Thyroid gland (tissue), 4 donors: ENCODE data around the gene VAMP4. TPM values are rescaled to one million over a fixed set of nuclear protein-coding genes. Genes with fewer than 3 reads are reported as not detected.
A peak's percentile ranks its signal among the peaks of the same experiment; 100 is the strongest.

Experiments used
- DNase-seq, 2 donors: peaks; one replicate each; pipeline ENCODE4 v3.0.0-alpha.2; 2019
- H3K27ac ChIP-seq, 3 donors: fragments of 200-600 bp; sonication (generic); 1 replicate in 2 of 3; 2 replicates in 1 of 3; pipeline ENCODE4 v1.5.1; 2016 to 2019; ENCODE audit warnings: mild to moderate bottlenecking in 1 of 3, moderate library complexity in 1 of 3
- H3K27me3 ChIP-seq: fragments of 200-600 bp; sonication (generic); one replicate; pipeline ENCODE4 v1.5.1; 2019
- H3K36me3 ChIP-seq, 2 donors: fragments of 200-600 bp; sonication (generic); one replicate each; pipeline ENCODE4 v1.5.1; 2016 to 2019
- H3K4me1 ChIP-seq, 2 donors: fragments of 200-600 bp; sonication (generic); one replicate each; pipeline ENCODE4 v1.5.1; 2017 to 2019
- H3K4me3 ChIP-seq, 3 donors: fragments of 200-600 bp; sonication (generic); replicated peaks in 1 of 3; 1 replicate in 2 of 3; 2 replicates in 1 of 3; pipeline ENCODE4 v1.5.1; 2016; ENCODE audit warnings: mild to moderate bottlenecking in 1 of 3
- H3K9me3 ChIP-seq: fragments of 200-600 bp; sonication (generic); one replicate; pipeline ENCODE4 v1.5.1; 2017
- CTCF ChIP-seq, 6 experiments: fragments of 200-600 bp in 3 of 6; fragments of 450-650 bp in 3 of 6; sonication (generic) in 3 of 6; IDR thresholded peaks; one replicate each; pipeline ENCODE4 v1.5.1; 2016 to 2019; ENCODE audit warnings: antibody characterized with exemption in 6 of 6, mild to moderate bottlenecking in 2 of 6, inconsistent platforms in 1 of 6, moderate library complexity in 1 of 6
- POLR2A ChIP-seq, 2 donors: fragments of 450-650 bp; IDR thresholded peaks; one replicate each; pipeline ENCODE4 v1.6.1; 2017; ENCODE audit warnings: antibody characterized with exemption in 2 of 2, mild to moderate bottlenecking in 2 of 2, moderate library complexity in 1 of 2
- whole genome bisulfite sequencing, 2 donors: methylation state at CpG; one replicate each; pipeline ENCODE4 v1.1.5; 2017; 5-methylcytosine and 5-hydroxymethylcytosine counted together
- intact Hi-C: fragments of 100-400 bp; cut with DNase I; formaldehyde crosslinking; loops from one replicate; pipeline ENCODE4 v1.15.1; 2023
- total RNA-seq, 4 donors: library from RNA; depleted of rRNA; stranded (reverse); fragments of >200 nt; gene quantifications; one replicate each; pipeline ENCODE4 v1.2.3, GENCODE V29; 2016

VAMP4 gene
- total RNA-seq, 4 donors from 2014 or later: 16.3 to 23.2 (median 17.8) TPM

GRCh38 chr1:171666114-171666769, 75.6 kb downstream of the VAMP4 start:
- H3K27ac ChIP-seq: no peak overlapping the region
- no peaks in the 10 kb centered on the region for H3K36me3 ChIP-seq
- H3K27me3 ChIP-seq: no peaks in the 10 kb centered on the region
- no peak for DNase-seq
- H3K4me3 ChIP-seq: no peak overlapping the region
- WGBS, 2 donors: 90 to 95% methylated on average over 4 of the region's 4 CpGs
- no peaks in the 10 kb centered on the region for H3K4me1 ChIP-seq
- TF ChIP-seq POLR2A (IDR thresholded peaks at IDR 0.05) (no peak), CTCF (IDR thresholded peaks at IDR 0.05) (no peak)
- H3K9me3 ChIP-seq: no peaks in the 10 kb centered on the region
- intact Hi-C loops: no loop called here

DNA sequence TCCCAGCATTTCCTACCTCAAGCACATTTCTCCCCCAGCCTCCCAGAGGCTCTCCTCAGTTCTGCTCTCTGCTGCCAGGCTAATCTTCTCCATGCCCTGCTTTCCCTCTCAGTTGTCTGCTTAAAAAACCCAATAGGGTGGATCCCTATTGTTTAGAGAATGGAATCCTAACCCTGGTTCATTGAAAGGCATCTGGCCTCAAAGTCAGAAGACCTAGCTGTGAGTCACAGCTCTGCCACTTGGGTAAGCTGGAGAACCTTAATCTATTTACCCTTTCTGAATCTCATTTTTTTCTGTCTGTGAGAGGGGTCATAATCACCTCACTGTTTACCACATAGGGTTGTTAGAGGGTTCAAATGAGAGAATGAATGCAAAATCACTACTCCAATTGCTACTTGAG, 76.9 kb downstream of the VAMP4 start:
- Histone ChIP-seq H3K4me3 (no peak overlapping the region), H3K27me3 (no peaks in the 10 kb centered on the region), H3K4me1 (no peaks in the 10 kb centered on the region), H3K9me3 (no peaks in the 10 kb centered on the region), H3K36me3 (no peaks in the 10 kb centered on the region), H3K27ac (no peak overlapping the region)
- intact Hi-C loops: no loop called here
- TF ChIP-seq CTCF (IDR thresholded peaks at IDR 0.05) (no peak), POLR2A (IDR thresholded peaks at IDR 0.05) (no peak)
- DNase-seq: no peak

DNA sequence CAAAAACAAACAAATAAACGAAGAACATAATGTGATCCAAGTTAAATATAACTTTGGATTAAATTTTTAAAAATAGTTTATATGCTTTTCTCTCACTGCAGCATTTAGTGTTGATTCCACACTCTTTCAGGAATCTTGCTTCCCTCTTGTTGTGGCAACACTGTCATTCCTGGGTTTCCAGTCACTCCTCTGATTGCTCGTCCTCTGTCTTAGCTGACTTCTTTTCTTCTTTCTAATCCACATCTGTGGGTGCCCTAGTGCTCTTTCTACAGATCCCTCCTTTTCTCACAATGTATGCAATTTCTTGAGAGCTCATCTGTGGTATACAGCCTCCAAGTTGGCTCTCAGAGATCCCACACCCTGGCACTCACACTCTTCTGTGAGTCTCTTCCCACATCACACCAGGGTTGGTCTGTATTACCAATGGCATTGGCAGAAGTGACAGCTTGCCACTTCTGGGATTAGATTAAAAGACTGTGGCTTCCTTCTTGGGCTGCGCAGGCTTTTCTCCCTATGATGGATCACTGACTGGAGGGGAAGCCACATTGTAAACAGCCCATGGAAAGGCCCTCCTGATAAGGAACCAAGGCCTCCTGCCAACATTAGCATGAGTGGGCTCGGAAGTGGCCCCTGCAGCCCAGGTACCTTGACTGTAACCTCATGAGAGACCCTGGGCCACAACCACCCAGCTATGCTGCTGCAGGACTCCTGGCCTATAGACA, 77.8 kb downstream of the VAMP4 start:
- DNase-seq: no peak
- Histone ChIP-seq H3K36me3 (no peaks in the 10 kb centered on the region), H3K9me3 (no peaks in the 10 kb centered on the region), H3K4me3 (no peak overlapping the region), H3K27ac (peak overlapping the region in 1 of 3 donors; percentile 23), H3K4me1 (no peaks in the 10 kb centered on the region), H3K27me3 (no peaks in the 10 kb centered on the region)
- no peak for TF ChIP-seq POLR2A (IDR thresholded peaks at IDR 0.05)
- TF ChIP-seq CTCF (IDR thresholded peaks at IDR 0.05): no peak
- 67 to 73% methylated on average over 4 of the region's 4 CpGs for WGBS, 2 donors
- intact Hi-C loops: no loop called here

- H3K9me3 ChIP-seq: no peaks in the 10 kb centered on the region
- no peaks in the 10 kb centered on the region for H3K4me1 ChIP-seq
- intact Hi-C loops: no loop called here
- no peak for DNase-seq
- H3K4me3 ChIP-seq: no peak overlapping the region
- H3K27me3 ChIP-seq: no peaks in the 10 kb centered on the region
- TF ChIP-seq CTCF (IDR thresholded peaks at IDR 0.05) (no peak), POLR2A (IDR thresholded peaks at IDR 0.05) (no peak)
- peak overlapping the region in 1 of 3 donors; percentile 57 for H3K27ac ChIP-seq
- WGBS, 2 donors: 75 to 78% methylated on average over 7 of the region's 7 CpGs
- H3K36me3 ChIP-seq: no peaks in the 10 kb centered on the region
Observed at GRCh38 chr1:171663036-171663853, 78.6 kb downstream of the VAMP4 start.
